ENCODE measurements around the gene LCN15. TPM values are rescaled to one million over a fixed set of nuclear protein-coding genes. Genes with fewer than 3 reads are reported as not detected.

LCN15 gene
- total and polyA plus RNA-seq, 2 of the 13 experiments (the other 11 are each of a cell fraction or from before 2014, with no cell fraction given): 1.3 to 53.7 TPM

- peak; percentile 95 for TF ChIP-seq AGO1 (IDR thresholded peaks at IDR 0.05; ENCODE audit: low read depth, low read length, poor library complexity, severe bottlenecking)
- no peak for TF ChIP-seq HNF1B (CRISPR knock-in tag; IDR thresholded peaks at IDR 0.05)
- TF ChIP-seq EP300 (IDR thresholded peaks at IDR 0.05; ENCODE audit: low read depth in 2 of 2, low read length in 2 of 2): no peak
- TF ChIP-seq EP300 (CRISPR knock-in tag; IDR thresholded peaks at IDR 0.05; ENCODE audit: borderline replicate concordance): no peak
- TF ChIP-seq CENPBD1 (CRISPR knock-in tag; IDR thresholded peaks at IDR 0.05; ENCODE audit: borderline replicate concordance, low read depth): no peak
- no peak for TF ChIP-seq ELK4 (CRISPR knock-in tag; IDR thresholded peaks at IDR 0.05; ENCODE audit: borderline replicate concordance)
- no peak for TF ChIP-seq TSC22D2 (CRISPR knock-in tag; IDR thresholded peaks at IDR 0.05; ENCODE audit: borderline replicate concordance)
- TF ChIP-seq ZNF879 (CRISPR knock-in tag; IDR thresholded peaks at IDR 0.05): 0 out of 2 replicates have a peak, but pooled peaks have one; percentile 51
- TF ChIP-seq STAT5B (CRISPR knock-in tag; IDR thresholded peaks at IDR 0.05): no peak
- no peak for TF ChIP-seq ZFP36 (IDR thresholded peaks at IDR 0.05; ENCODE audit: borderline replicate concordance, low read depth, low read length, partially characterized antibody)
- TF ChIP-seq TFE3 (CRISPR knock-in tag; IDR thresholded peaks at IDR 0.05): no peak
- TF ChIP-seq ZNF496 (CRISPR knock-in tag; IDR thresholded peaks at IDR 0.05; ENCODE audit: insufficient replicate concordance): no peak
- no peak for TF ChIP-seq ADNP (CRISPR knock-in tag; IDR thresholded peaks at IDR 0.05)
- TF ChIP-seq JDP2 (CRISPR knock-in tag; IDR thresholded peaks at IDR 0.05; ENCODE audit: borderline replicate concordance): no peak
- TF ChIP-seq ZGPAT (CRISPR knock-in tag; IDR thresholded peaks at IDR 0.05): no peak
- TF ChIP-seq ZNF34 (CRISPR knock-in tag; IDR thresholded peaks at IDR 0.05; ENCODE audit: borderline replicate concordance): no peak
- TF ChIP-seq XBP1 (CRISPR knock-in tag; IDR thresholded peaks at IDR 0.05): no peak
- no peak for TF ChIP-seq MZF1 (CRISPR knock-in tag; IDR thresholded peaks at IDR 0.05; ENCODE audit: borderline replicate concordance)
- no peak for TF ChIP-seq EEA1 (CRISPR knock-in tag; IDR thresholded peaks at IDR 0.05; ENCODE audit: borderline replicate concordance)
- peak; percentile 6; the same call in 1 of the 2 replicates for TF ChIP-seq YEATS4 (CRISPR knock-in tag; IDR thresholded peaks at IDR 0.05; ENCODE audit: borderline replicate concordance)
Measured at GRCh38 chr9:136808075-136808805, 43.9 kb upstream of the LCN15 start (continued).
